ENCODE measurements around the gene HDAC4.

HDAC4 gene

DNA sequence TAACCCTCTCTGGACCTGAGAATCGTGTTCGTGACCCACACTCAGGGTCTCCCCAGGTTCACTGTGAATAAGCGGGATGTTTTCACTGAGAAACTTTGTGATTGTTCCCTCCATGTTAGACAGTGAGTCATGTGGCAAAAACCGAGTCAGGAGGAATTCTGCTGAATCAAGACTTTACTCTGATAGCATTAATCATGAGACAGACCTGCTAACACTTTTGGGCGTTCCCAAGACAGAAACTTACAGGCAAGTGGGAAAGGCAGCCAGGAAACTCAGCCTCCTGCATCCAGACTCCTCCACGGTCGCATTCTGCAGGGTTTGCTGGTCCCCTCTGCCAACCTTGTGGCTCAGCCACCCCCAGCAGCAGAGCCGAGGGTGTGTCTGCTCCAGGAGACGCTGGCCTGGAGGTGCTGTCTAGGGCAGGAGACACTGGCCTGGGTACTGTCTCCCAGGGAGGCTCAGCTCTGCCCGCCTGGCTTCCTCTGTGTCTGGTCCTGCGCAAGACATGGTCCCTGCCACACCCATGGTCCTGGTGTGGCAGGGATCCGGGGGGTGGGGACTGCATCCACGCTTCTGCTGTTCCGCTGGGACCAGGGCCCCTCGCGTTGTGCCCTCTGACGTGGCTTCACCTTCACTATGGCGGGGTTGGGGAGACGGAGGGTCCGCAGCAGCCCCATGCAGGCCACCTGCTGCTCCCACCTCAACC lies 375.6 kb downstream of the HDAC4 start:
- no peak for DNase-seq (ENCODE audit: low read depth)

GRCh38 chr2:239024226-239024625 lies 376.6 kb downstream of the HDAC4 start:
- DNase-seq (ENCODE audit: low read depth) = no peak

DNA sequence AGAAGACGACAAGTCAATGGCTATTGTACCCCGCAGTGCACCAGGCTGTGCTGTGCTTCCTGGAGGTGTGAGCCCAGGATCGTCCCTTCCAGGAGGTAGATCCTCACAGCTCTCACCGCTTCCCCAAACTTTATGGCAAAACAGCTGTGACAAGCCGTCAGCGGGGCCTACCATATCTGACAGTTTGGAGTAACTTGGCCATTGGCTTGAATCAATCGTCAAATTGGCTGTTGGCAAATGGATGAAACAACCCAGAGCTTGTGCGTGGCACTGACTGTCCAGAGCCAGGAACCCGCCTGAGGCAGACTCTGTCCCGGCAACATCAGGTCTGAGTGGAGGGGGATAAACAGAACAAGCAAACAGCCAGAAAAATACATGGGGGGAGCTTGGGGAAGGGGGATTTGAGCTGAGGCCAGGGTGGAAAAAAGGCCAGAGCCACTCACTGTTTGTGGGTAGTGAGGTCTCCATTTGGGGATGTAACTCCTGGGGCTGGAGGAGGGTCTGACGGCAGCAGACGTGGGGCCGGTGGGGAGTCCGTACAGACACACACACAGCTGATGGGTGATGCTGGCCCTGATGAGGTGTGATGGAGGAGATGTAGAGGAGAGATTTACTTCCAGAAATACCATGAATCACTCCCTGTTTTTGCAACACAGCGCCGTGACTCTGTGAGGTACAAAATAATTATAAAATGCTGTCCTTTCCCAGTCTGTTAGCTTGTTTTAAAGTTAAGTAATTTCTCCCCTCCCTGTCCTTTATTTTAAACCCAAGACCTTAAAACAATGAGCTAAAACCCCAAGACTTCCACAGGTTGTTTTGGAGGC lies 378.2 kb downstream of the HDAC4 start:
- DNase-seq (ENCODE audit: low read depth) = no peak

GRCh38 chr2:239021651-239022436 lies 379.0 kb downstream of the HDAC4 start:
- DNase-seq (ENCODE audit: low read depth) = no peak

DNA sequence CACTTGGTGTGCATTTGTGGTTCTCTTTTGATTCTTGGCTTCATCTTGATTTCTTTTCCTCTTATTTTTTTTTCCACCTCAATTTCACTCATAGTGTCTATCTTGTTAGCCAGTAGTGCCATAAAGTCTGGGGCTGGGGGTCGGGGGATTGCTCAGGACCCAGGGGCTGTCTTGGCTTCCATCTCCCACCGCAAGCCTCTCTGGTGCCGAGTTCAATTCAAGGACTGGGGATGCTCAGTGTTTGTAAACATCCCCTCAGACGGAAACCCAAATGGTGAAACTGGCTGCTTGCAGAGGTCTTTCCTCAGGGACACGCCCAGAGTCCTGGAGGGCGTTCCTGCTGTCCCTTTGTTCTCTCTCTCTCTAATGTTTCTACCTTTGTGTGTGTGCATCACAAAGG lies 379.6 kb downstream of the HDAC4 start:
- no peak for DNase-seq (ENCODE audit: low read depth)

- no peak for DNase-seq (ENCODE audit: low read depth)
Measured at GRCh38 chr2:239020541-239021041, 380.2 kb downstream of the HDAC4 start.

- no peak for DNase-seq (ENCODE audit: low read depth)
Measured at GRCh38 chr2:239019183-239019581, 381.6 kb downstream of the HDAC4 start.

DNA sequence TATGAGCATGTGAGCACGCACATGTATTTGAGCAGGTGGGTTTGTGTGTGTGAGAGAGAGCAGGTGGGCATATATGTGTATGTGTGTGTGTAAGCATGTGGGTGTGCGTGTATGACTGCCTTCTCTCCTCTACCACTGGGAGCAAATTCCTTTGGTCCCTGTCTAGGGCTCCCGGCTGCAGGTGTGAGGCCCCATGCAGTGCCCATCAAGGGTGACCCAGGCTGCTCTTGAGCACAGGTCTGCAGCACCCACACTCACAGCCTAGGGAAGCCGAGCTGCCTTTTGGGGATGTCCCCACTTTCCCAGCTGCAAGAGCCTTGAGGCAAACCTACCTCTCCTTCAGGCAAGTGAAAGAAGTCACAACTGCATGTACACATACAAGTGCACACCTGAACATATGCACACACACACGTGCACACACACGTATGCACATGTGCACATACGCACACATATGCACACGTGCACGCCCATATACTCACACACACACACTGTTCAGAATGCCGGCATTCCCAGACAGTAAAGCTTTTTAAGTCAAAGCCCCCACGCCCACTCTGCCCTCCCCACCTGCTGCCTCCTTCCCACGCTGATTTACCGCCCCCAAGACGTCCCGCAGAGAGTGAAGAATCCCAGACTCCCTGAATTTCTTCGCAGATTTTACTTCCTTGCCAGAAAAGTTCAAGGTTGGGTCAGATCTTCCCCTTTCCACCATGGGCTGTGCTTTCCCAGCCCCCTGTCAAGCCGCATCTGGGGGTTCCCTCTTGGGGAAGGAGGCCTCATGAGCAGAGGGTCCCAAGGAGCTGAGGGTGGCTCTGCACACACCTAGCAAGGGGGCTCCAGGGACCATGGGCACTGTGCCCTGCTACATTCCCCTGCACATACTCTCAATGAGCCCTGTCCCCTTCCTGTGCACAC lies 382.3 kb downstream of the HDAC4 start:
- DNase-seq (ENCODE audit: low read depth) = no peak

DNA sequence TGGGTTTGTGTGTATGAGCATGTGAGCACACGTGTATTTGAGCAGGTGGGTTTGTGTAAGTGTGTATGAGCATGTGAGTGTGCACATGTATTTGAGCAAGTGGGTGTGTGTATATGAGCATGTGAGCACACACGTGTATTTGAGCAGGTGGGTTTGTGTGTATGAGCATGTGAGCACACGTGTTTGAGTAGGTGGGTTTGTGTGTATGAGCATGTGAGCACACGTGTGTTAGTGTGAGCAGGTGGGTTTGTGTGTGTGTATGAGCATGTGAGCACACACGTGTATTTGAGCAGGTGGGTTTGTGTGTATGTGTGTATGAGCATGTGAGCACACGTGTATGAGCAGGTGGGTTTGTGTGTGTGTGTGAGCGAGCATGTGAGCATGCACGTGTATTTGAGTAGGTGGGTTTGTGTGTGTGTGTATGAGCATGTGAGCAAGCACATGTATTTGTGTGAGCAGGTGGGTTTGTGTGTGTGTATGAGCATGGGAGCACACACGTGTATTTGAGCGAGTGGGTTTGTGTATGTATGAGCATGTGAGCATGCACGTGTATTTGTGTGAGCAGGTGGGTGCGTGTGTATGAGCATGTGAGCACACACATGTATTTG lies 383.2 kb downstream of the HDAC4 start:
- no peak for DNase-seq (ENCODE audit: low read depth)

DNA sequence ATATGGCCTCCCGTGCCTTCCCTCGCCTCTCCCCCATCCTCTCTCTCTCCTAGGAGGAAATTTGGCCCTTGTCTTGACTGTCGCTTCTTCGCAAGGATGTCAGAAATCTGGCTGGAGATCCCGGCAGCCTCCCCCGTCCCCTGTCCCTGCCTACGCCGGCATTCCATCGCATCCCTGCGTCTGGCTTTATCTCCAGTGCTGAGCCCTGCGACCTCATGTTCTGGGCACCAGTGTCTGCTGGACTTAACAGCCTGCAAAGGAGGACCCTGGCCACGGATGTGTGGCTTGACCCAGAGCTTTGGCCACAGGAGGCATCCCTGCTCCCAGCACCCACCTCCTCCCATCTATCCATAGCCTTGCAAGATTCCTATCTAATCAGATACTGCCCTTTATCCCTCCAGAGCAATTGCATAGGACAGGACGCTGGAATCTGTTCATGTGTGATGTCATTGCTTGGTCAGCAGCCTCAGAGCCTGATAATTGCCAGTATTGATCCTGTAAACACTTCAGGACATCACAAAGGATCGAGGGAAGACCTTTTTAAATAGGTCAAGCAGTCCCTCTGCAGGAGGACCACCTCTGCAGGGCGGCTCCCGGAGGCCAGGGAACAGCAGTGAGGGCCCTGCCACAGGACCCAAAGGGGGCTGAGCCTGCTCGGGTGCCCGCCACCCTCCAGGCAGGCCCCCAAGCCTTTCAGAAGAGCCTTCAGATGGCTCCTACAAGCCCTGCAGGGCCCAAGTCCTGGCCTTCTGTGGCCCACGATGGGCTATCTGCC lies 384.7 kb downstream of the HDAC4 start:
- no peak for DNase-seq (ENCODE audit: low read depth)

DNA sequence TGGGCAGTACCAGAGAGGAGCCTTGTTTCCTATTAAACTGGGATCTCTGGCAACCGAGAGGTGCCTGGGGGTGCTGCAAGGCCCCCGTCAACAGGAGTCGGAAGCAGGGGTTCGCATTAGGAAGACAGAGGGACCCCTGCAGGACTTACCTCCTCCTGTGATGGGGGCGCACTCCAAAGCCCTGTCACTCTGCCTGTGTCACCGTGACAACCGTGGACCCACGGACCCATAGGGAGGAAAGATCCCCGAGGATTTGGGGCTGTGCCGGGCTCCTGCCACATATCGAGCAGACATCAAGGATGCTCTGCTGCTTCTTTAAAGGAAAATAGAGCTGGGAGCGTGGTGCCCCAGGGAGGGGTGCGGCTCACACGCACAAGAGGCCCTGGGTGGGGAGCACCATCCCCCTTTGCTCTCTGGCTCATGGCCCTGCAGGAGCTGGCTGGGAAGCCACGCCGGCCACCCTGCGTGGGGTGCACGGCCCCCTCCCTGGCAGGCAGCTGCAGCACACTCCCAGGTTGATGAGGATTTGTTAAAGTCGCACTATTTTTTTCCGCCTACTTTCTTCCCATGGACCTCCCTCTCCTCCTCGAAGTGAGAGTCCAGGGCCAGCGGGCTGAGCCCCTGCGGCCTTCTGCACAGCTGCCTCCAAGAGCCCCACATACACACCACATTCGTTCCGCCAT lies 385.5 kb downstream of the HDAC4 start:
- no peak for DNase-seq (ENCODE audit: low read depth)

- DNase-seq (ENCODE audit: low read depth) = no peak
Measured at GRCh38 chr2:239014458-239015217, 386.2 kb downstream of the HDAC4 start.

DNA sequence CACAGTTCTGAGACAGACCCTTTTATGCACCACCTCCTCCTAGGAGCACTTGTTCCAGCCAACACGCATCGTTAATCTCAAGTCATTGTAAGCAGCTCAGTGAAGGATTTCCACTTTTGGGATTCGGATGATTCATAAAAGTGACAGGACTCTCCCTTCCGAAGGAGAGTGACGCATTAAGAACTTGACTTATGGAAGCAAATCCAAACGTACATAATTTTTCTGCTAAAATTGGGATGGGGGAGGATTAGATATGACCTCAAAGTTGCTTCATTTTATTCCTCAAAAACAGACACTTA lies 387.2 kb downstream of the HDAC4 start:
- DNase-seq (ENCODE audit: low read depth) = no peak

DNA sequence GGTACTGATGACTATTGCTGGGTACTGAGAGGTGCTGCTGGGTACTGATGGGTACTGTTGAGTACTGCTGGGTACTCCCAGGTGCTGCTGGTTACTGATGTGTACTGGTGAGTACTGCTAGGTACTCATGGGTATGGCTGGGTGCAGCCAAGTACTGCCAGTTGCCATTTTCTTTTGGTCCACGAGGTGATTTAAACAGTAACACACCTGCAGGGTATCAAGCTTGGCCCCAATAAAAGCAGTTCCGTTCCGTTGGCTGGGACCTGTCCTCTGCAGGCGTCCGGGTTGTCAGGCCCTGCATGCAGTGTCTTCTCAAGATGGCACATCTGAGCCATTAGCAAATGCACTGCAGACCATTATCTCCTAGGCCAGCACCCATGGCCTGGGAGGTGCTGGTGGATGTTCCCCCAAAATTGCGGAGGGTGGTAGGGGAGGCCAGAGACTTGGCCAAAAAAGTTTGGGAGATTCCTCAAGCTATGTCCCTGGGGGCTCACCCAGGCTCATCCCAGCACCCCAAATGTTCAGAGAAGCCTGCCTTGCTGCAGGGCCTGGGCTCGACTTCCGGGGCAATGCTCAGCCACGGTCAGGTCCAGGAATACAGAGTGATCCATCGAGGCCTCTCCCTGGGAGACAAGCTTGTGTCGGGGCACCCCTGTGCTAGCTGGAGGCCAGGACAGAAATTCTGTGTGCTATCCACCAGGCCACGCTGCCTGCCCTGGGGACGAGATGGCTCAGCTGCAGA lies 387.7 kb downstream of the HDAC4 start:
- DNase-seq (ENCODE audit: low read depth) = no peak

- no peak for DNase-seq (ENCODE audit: low read depth)
Measured at GRCh38 chr2:239012228-239012627, 388.6 kb downstream of the HDAC4 start.

- DNase-seq (ENCODE audit: low read depth) = no peak
Measured at GRCh38 chr2:239009589-239009961, 391.2 kb downstream of the HDAC4 start.

- DNase-seq (ENCODE audit: low read depth) = no peak
Measured at GRCh38 chr2:239008677-239009588, 391.9 kb downstream of the HDAC4 start.
